Smooth muscle cell (in vitro differentiated cells): Measurements from ENCODE around the gene KIF18B. TPM values are rescaled to one million over a fixed set of nuclear protein-coding genes. Genes with fewer than 3 reads are reported as not detected.

Experiments
- DNase-seq: peaks from one replicate; lab custom pipeline; 2025; ENCODE audit not compliant: unreplicated experiment; lab: John Stamatoyannopoulos, UW
- H2AFZ ChIP-seq: fragments of 200-600 bp; sonication (generic); 2 replicates; pipeline ENCODE4 v1.6.0; 2016; ENCODE audit warnings: antibody characterized with exemption, low read depth, mild to moderate bottlenecking
- H3F3A ChIP-seq: fragments of 200-600 bp; sonication (generic); 2 replicates; pipeline ENCODE4 v1.6.0; 2017; ENCODE audit warnings: antibody characterized with exemption, low read depth
- H3K27ac ChIP-seq: fragments of 200-600 bp; sonication (generic); 2 replicates; pipeline ENCODE4 v1.5.1; 2016; ENCODE audit warnings: low read depth, mild to moderate bottlenecking
- H3K27me3 ChIP-seq: fragments of 200-600 bp; sonication (generic); 2 replicates; pipeline ENCODE4 v1.6.1; 2016; ENCODE audit warnings: low read depth, mild to moderate bottlenecking
- H3K36me3 ChIP-seq: fragments of 200-600 bp; sonication (generic); 2 replicates; pipeline ENCODE4 v1.5.1; 2016; ENCODE audit warnings: low read depth
- H3K4me1 ChIP-seq: fragments of 200-600 bp; sonication (generic); 2 replicates; pipeline ENCODE4 v1.5.1; 2016; ENCODE audit warnings: low read depth
- H3K4me2 ChIP-seq: fragments of 200-600 bp; sonication (generic); 2 replicates; pipeline ENCODE4 v1.6.0; 2016; ENCODE audit warnings: mild to moderate bottlenecking
- H3K4me3 ChIP-seq: fragments of 200-600 bp; sonication (generic); 2 replicates; pipeline ENCODE4 v1.5.1; 2016; ENCODE audit warnings: mild to moderate bottlenecking
- H3K79me2 ChIP-seq: fragments of 200-600 bp; sonication (generic); 2 replicates; pipeline ENCODE4 v1.6.0; 2016; ENCODE audit warnings: low read depth, mild to moderate bottlenecking
- H3K9ac ChIP-seq: fragments of 200-600 bp; sonication (generic); 2 replicates; pipeline ENCODE4 v1.6.0; 2016; ENCODE audit warnings: low read depth
- H3K9me3 ChIP-seq: fragments of 200-600 bp; sonication (generic); replicated peaks from 2 replicates; pipeline ENCODE4 v1.5.1; 2016; ENCODE audit warnings: low read depth
- H4K20me1 ChIP-seq: fragments of 200-600 bp; sonication (generic); 2 replicates; pipeline ENCODE4 v1.6.0; 2016; ENCODE audit warnings: low read depth
- WGBS: methylation state at CpG from one replicate; pipeline ENCODE4 v1.1.7; 2016; ENCODE audit warnings: low lambda C conversion rate; 5-methylcytosine and 5-hydroxymethylcytosine counted together
- polyA plus RNA-seq: library from polyadenylated mRNA; unstranded; fragments of >200 nt; fragmentation: Nextera tagmentation; extraction: Ambion mirVana; gene quantifications from 2 replicates; pipeline ENCODE4 v1.2.1, GENCODE V29; 2016
- total RNA-seq: library from RNA; depleted of rRNA; stranded (reverse); fragments of >200 nt; gene quantifications from 2 replicates; pipeline ENCODE4 v1.2.3, GENCODE V29; 2014
- TF ChIP-seq, protein P1 (sequence below): fragments of 200-600 bp; sonication (generic); IDR thresholded peaks from 2 replicates; pipeline ENCODE4 v1.5.1; 2017; ENCODE audit warnings: borderline replicate concordance, mild to moderate bottlenecking, antibody characterized with exemption; ENCODE audit not compliant: insufficient read depth, poor library complexity, severe bottlenecking

KIF18B gene
- total and polyA plus RNA-seq, 2 experiments from 2014 or later = 2.7 to 3.4 TPM

DNA sequence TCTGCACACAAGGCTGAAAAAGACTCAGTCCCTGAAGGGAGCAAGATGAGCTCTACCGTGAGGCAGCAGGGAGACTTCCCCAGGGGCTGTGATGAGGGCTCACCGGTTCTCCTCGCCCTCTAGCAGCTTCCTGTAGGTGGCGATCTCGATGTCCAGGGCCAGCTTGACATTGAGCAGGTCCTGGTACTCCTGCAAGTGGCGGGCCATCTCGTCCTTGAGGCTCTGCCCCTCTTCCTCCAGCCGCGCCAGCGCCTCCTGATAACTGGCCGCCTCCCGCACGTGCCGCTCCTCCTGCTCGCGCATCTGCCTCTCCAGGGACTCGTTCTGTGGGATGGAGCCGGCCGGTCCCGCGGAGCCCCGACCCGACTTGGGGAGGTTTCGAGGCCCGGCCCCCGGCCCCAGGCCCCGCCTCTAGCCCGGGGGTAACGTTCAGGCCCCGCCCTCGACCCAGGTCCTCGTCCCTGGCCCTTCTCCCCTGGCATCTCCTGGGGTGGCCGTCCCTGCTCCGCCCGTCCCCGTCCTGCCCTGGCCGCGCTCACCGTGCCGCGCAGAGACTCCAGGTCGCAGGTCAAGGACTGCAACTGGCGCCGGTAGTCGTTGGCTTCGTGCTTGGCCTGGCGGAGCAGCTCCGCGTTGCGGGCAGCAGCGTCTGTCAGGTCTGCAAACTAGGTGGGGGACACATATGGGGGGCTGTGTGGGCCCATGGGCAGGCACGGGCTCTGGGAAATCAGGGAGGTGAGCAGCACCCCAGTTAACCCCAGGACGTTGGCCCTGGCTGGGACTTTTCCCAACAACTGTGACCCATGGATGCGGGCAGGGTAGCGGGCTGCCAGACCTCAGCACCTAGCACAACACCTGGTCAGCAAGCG lies 36.2 kb downstream of the KIF18B start:
- H3K27ac ChIP-seq = no peak overlapping the region
- TF ChIP-seq, protein P1, sequence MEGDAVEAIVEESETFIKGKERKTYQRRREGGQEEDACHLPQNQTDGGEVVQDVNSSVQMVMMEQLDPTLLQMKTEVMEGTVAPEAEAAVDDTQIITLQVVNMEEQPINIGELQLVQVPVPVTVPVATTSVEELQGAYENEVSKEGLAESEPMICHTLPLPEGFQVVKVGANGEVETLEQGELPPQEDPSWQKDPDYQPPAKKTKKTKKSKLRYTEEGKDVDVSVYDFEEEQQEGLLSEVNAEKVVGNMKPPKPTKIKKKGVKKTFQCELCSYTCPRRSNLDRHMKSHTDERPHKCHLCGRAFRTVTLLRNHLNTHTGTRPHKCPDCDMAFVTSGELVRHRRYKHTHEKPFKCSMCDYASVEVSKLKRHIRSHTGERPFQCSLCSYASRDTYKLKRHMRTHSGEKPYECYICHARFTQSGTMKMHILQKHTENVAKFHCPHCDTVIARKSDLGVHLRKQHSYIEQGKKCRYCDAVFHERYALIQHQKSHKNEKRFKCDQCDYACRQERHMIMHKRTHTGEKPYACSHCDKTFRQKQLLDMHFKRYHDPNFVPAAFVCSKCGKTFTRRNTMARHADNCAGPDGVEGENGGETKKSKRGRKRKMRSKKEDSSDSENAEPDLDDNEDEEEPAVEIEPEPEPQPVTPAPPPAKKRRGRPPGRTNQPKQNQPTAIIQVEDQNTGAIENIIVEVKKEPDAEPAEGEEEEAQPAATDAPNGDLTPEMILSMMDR = peak; percentile 43
- H3K36me3 ChIP-seq = no peaks in the 10 kb centered on the region
- no peaks in the 10 kb centered on the region for H3K9me3 ChIP-seq
- H3F3A ChIP-seq = peaks cover 11% of the 10 kb centered on the region
- H3K4me3 ChIP-seq = peak overlapping the region; percentile 36
- WGBS = 21% methylated on average over 47 of the region's 56 CpGs
- H3K27me3 ChIP-seq = peaks cover 14% of the 10 kb centered on the region
- H2AFZ ChIP-seq = peak overlapping the region; percentile 54
- H3K4me1 ChIP-seq = no peaks in the 10 kb centered on the region
- H4K20me1 ChIP-seq = no peaks in the 10 kb centered on the region
- no peak overlapping the region for H3K9ac ChIP-seq
- DNase-seq = no peak
- peak overlapping the region; percentile 83 for H3K4me2 ChIP-seq
- H3K79me2 ChIP-seq = no peaks in the 10 kb centered on the region

DNA sequence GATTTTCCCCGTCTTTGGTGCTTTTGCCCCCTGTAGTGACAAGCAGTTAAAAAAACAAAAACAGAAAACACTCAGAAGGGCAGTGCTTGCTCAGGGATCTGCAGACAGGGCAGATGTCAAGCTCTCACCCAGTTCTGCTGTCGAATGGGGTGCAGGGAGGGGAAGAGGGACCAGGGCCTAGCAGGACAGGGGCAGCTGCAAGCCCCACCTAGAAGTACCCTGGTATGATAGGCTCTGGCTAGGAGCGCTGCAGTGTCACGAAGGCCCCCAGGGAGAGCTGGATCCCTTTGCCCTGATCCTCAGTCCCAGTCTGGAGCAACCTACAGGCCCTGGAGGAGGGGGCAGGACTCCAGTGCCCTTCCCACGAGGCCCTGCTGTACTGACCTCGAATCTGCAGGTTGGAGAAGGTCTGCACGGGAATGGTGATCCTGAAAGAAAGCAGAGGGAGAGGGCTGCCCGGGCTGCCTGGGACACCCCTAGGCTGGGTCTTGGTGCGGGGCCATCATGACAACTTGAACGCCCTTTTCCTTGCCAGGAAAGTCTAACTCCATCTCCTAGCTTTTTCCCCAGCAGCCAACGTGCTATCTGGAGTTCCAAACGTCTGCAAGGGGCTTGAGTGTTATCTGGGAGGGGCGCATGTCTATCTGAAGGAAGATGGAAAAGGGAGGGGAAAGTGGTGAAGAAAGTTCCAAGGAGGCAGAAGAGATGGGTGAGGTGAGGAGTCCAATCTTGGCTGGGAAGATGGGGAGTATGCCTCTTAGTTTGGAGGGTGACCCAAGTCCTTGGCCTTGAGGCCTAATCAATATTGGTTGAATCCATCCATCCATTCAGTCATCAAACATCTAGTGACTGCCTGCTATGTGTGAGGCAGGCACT lies 37.1 kb downstream of the KIF18B start:
- Histone ChIP-seq H3K27me3 (peaks cover 14% of the 10 kb centered on the region), H3K4me3 (no peak overlapping the region), H4K20me1 (no peaks in the 10 kb centered on the region), H3F3A (peaks cover 11% of the 10 kb centered on the region), H3K9me3 (no peaks in the 10 kb centered on the region), H3K36me3 (no peaks in the 10 kb centered on the region), H3K27ac (no peak overlapping the region), H3K4me2 (peak overlapping the region; percentile 83), H3K9ac (no peak overlapping the region), H3K4me1 (no peaks in the 10 kb centered on the region), H2AFZ (peak overlapping the region; percentile 73), H3K79me2 (no peaks in the 10 kb centered on the region)
- WGBS = 87% methylated on average over 13 of the region's 13 CpGs
- DNase-seq = no peak
- TF ChIP-seq, protein P1 = no peak

DNA sequence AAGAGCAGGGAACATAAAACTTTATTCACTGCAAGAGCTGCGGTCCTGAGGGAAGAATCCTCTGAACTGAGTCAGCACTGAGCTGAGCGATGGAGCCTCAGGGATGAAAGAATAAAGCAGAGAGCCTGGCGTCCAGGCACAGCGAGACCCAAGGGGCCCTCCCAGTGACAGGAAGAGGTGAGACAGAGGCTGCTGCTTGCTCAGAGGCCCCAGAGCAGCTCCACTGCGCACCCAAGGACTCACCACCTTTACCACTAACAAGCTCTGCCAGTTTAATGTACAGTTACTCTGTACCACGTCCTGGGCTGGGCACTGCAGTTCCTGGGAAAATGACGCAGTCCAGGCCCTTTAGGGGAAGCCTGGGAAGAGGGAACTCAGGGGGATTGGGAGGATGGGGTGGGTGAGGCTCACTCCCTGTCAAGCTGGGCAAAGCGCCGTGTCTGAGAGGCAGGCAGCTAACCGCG lies 37.9 kb downstream of the KIF18B start:
- Histone ChIP-seq H3K9ac (no peak overlapping the region), H2AFZ (peak overlapping the region; percentile 73), H3F3A (peaks cover 11% of the 10 kb centered on the region), H3K27ac (peak overlapping the region; percentile 63), H3K4me2 (peak overlapping the region; percentile 73), H3K27me3 (peaks cover 14% of the 10 kb centered on the region), H4K20me1 (no peaks in the 10 kb centered on the region), H3K9me3 (no peaks in the 10 kb centered on the region), H3K4me1 (no peaks in the 10 kb centered on the region), H3K4me3 (no peak overlapping the region), H3K79me2 (no peaks in the 10 kb centered on the region), H3K36me3 (no peaks in the 10 kb centered on the region)
- no peak for DNase-seq
- WGBS = 34% methylated on average over 11 of the region's 11 CpGs
- TF ChIP-seq, protein P1 = no peak
